A673 (cell line): ENCODE results near the gene THAP4. TPM values are rescaled to one million over a fixed set of nuclear protein-coding genes. Genes with fewer than 3 reads are reported as not detected.

Experiments
- BruUV-seq: library from RNA; stranded (reverse); fragments of 400-500 nt; replicated peaks from 2 replicates; lab custom pipeline; 2021; lab: Mats Ljungman, UMichigan
- CTCF ChIA-PET: fragments of 300-600 bp; sonication (Branson Sonifier 250); formaldehyde crosslinking; loops from one replicate; lab custom pipeline; 2022; ENCODE audit warnings: antibody characterized with exemption; lab: Charles Lee
- POLR2A ChIA-PET: fragments of 300-600 bp; sonication (Branson Sonifier 250); formaldehyde crosslinking; loops from one replicate; lab custom pipeline; 2022; ENCODE audit warnings: antibody characterized with exemption; ENCODE audit not compliant: low non-redundant PET; lab: Charles Lee
- DNase-seq: peaks from one replicate; pipeline ENCODE4 v3.0.0-alpha.2; 2015; ENCODE audit warnings: low spot score
- H3K27ac ChIP-seq: fragments of 200-600 bp; sonication (generic); 2 replicates; pipeline ENCODE4 v1.5.1; 2016; ENCODE audit warnings: mixed run types, low read depth, mild to moderate bottlenecking, mixed read lengths, antibody characterized with exemption, low read length; ENCODE audit not compliant: poor library complexity, severe bottlenecking
- H3K27me3 ChIP-seq: fragments of 200-600 bp; sonication (generic); replicated peaks from 2 replicates; pipeline ENCODE4 v1.6.1; 2017; ENCODE audit warnings: mixed run types, low read depth, mild to moderate bottlenecking, mixed read lengths, antibody characterized with exemption, low read length; ENCODE audit not compliant: insufficient read depth, poor library complexity
- H3K36me3 ChIP-seq: fragments of 200-600 bp; sonication (generic); 2 replicates; pipeline ENCODE4 v1.6.1; 2016; ENCODE audit warnings: mixed run types, mild to moderate bottlenecking, mixed read lengths, antibody characterized with exemption, low read length; ENCODE audit not compliant: insufficient read depth, poor library complexity, severe bottlenecking
- H3K4me1 ChIP-seq: fragments of 200-600 bp; sonication (generic); 2 replicates; pipeline ENCODE4 v1.6.1; 2017; ENCODE audit warnings: mixed run types, mild to moderate bottlenecking, mixed read lengths, antibody characterized with exemption, low read length; ENCODE audit not compliant: insufficient read depth, poor library complexity, severe bottlenecking
- H3K4me3 ChIP-seq: fragments of 200-600 bp; sonication (generic); 2 replicates; pipeline ENCODE4 v1.5.1; 2016; ENCODE audit warnings: low read depth, mixed run types, mild to moderate bottlenecking, mixed read lengths, low read length; ENCODE audit not compliant: poor library complexity, severe bottlenecking
- H3K9me3 ChIP-seq: fragments of 200-600 bp; sonication (generic); 2 replicates; pipeline ENCODE4 v1.6.1; 2016; ENCODE audit warnings: mixed run types, low read depth, mild to moderate bottlenecking, mixed read lengths, antibody characterized with exemption, low read length; ENCODE audit not compliant: poor library complexity, severe bottlenecking
- CTCF ChIP-seq: fragments of 300-800, 200-600 bp; sonication (generic); conservative IDR thresholded peaks from 2 replicates; pipeline ENCODE4 v1.5.1; 2017; ENCODE audit warnings: low read depth, mild to moderate bottlenecking, antibody characterized with exemption, low read length, moderate library complexity, mixed read lengths
- EZH2 ChIP-seq: fragments of 200-600 bp; sonication (generic); IDR thresholded peaks from 2 replicates; pipeline ENCODE4 v1.6.1; 2017; ENCODE audit warnings: borderline replicate concordance, low read depth, mild to moderate bottlenecking, mixed read lengths, antibody characterized with exemption, low read length; ENCODE audit not compliant: poor library complexity, severe bottlenecking
- intact Hi-C: fragments of 100-400 bp; cut with micrococcal nuclease; formaldehyde crosslinking; loops from one replicate; pipeline ENCODE4 v1.10.0; 2022; ENCODE audit not compliant: unreplicated experiment
- total RNA-seq: library from RNA; stranded (reverse); gene quantifications from 2 replicates; pipeline ENCODE4 v1.2.3, GENCODE V29; 2021

Gene THAP4
- total RNA-seq, 1 experiment from 2014 or later = 82.0 TPM

DNA sequence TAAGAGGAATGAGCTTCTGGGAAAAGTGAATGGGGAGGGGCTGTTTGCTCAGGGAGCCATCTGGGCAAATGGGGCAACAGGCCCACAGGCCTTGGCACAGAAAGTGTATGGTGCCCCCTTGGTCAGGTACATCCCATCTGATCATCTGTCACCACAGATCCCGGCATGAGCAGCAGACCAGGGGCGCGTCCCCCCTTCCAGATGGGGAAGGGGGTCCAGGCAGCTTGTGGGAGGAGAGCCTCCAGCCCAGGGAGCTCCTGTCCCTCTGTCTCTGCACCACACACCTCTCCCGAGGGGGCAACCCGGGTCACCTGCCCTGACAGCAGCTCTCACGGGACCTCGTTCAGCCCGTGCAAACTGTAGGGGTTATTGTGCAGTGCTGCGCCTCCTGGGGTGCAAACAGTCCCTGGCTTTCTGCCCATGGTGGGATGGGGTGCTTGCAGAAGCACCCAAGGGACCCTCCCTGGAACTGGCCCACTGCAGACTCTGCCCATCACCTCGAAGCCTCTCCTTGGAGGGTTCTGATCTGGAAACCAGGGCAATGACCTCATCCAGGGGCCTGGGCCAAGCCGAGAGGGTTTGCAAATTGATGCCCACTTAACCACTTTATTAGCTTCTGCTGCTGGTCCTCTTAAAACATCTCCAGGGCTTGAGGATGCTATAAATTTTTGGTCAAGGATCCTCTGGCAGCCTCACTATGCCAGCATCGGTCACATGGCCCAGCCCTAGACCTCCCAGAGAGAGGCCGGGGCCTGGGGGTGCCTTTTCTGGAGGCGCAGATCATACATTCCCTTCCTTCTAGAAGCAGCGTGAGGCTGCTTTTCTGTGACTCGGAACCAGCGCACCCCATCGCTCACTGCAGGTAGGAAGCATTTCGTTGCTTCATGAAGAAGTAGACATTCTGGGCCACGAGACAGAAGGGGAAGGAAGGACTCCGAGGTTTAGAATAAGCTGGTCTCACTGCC lies 86.1 kb downstream of the THAP4 start:
- Histone ChIP-seq H3K36me3 (no peaks in the 10 kb centered on the region), H3K27me3 (no peaks in the 10 kb centered on the region), H3K4me1 (peaks cover 9% of the 10 kb centered on the region), H3K27ac (no peak overlapping the region), H3K9me3 (no peaks in the 10 kb centered on the region), H3K4me3 (no peak overlapping the region)
- POLR2A ChIA-PET = no interaction called here
- DNase-seq = no peak
- TF ChIP-seq EZH2 (no peak), CTCF (no peak)
- no TSS peak for BruUV-seq
- CTCF ChIA-PET = no interaction called here
- intact Hi-C loops = no loop called here

- H3K4me1 ChIP-seq = peaks cover 19% of the 10 kb centered on the region
- no peaks in the 10 kb centered on the region for H3K27me3 ChIP-seq
- DNase-seq = no peak
- ChIA-PET CTCF (no interaction called here), POLR2A (no interaction called here)
- no peaks in the 10 kb centered on the region for H3K9me3 ChIP-seq
- no peak for TF ChIP-seq CTCF
- BruUV-seq = no TSS peak
- no peaks in the 10 kb centered on the region for H3K36me3 ChIP-seq
- intact Hi-C loops = no loop called here
- no peak overlapping the region for H3K27ac ChIP-seq
- H3K4me3 ChIP-seq = no peak overlapping the region
These were observed 88.5 kb downstream of the THAP4 start for GRCh38 chr2:241548451-241548835.

DNA sequence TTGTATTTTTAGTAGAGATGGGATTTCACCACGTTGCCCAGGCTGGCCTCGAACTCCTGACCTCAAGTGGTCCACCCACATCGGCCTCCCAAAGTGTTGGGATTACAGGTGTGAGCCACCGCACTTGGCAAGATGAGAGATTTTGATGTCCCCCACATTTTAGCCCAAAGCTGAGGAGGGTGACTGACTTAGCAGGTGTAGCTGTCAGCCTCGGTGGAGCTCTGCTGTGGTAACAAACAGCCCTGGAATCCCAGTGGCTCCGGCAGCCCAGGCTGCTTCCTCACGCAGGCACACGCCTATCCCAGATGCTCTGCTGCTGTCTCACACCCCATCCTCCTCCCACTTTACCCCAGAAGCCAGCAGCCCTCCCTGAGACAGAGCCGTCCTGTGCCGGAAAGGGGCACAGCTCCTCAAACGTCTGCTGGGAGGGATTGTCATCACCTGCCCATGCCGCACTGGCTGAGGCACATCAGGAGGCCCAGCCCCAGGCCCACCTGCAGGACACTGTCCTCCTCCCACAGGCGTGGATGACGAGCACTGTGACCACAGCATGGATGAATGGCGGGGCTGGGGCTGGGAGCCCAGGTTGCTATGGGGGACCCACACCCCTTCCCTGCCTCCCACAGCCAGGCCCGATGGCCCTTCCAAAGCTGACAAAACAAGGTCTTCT lies 89.0 kb downstream of the THAP4 start:
- no peak for DNase-seq
- Histone ChIP-seq H3K4me1 (peaks cover 19% of the 10 kb centered on the region), H3K27ac (no peak overlapping the region), H3K36me3 (no peaks in the 10 kb centered on the region), H3K9me3 (no peaks in the 10 kb centered on the region), H3K27me3 (no peaks in the 10 kb centered on the region), H3K4me3 (no peak overlapping the region)
- no TSS peak for BruUV-seq
- ChIA-PET CTCF (no interaction called here), POLR2A (no interaction called here)
- TF ChIP-seq CTCF = no peak
- no peak for TF ChIP-seq EZH2
- intact Hi-C loops = no loop called here
